Activated B cell treated with CpG ODN at 0.5 μM for 24 hours (primary cell): ENCODE data around the gene UBE2V1. TPM values are rescaled to one million over a fixed set of nuclear protein-coding genes. Genes with fewer than 3 reads are reported as not detected.

ENCODE experiments used
- ATAC-seq: fragments of 200-7000 bp; cut with Tn5 transposase; one replicate; pipeline ENCODE4 v1.10.0; 2021; ENCODE audit warnings: low read depth, mild to moderate bottlenecking, moderate library complexity
- CTCF ChIA-PET: fragments of 350-600 bp; sonication (Branson Sonifier 250); formaldehyde crosslinking; loops from one replicate; lab custom pipeline; 2021; ENCODE audit warnings: antibody characterized with exemption; lab: Charles Lee
- POLR2A ChIA-PET: fragments of 350-600 bp; sonication (Branson Sonifier 250); formaldehyde crosslinking; loops from one replicate; lab custom pipeline; 2021; ENCODE audit warnings: antibody characterized with exemption; lab: Charles Lee
- DNase-seq: peaks from one replicate; pipeline ENCODE4 v3.0.0; 2022
- H3K27ac Mint-ChIP-seq: one replicate; pipeline ENCODE4 v1.8.0; 2020; ENCODE audit warnings: mixed read lengths
- H3K27me3 Mint-ChIP-seq: one replicate; pipeline ENCODE4 v1.8.0; 2021; ENCODE audit warnings: mixed read lengths
- H3K36me3 Mint-ChIP-seq: one replicate; pipeline ENCODE4 v1.8.0; 2021; ENCODE audit warnings: low read depth, mixed read lengths
- H3K4me1 Mint-ChIP-seq: one replicate; pipeline ENCODE4 v1.8.0; 2021; ENCODE audit warnings: mixed read lengths
- H3K4me3 Mint-ChIP-seq: one replicate; pipeline ENCODE4 v1.8.0; 2020; ENCODE audit warnings: mild to moderate bottlenecking, mixed read lengths
- H3K9me3 Mint-ChIP-seq: one replicate; pipeline ENCODE4 v1.8.0; 2020; ENCODE audit warnings: mixed read lengths
- intact Hi-C: fragments of 100-400 bp; cut with micrococcal nuclease; formaldehyde crosslinking; loops from one replicate; pipeline ENCODE4 v1.15.1; 2024
- total RNA-seq: library from RNA; stranded (reverse); gene quantifications from 2 replicates; pipeline ENCODE4 v1.2.3, GENCODE V29; 2022
- TF ChIP-seq, protein P1 (sequence below): fragments of 200-600 bp; IDR thresholded peaks from one replicate; pipeline ENCODE4 v1.8.0; 2022; ENCODE audit warnings: antibody characterized with exemption, mild to moderate bottlenecking

UBE2V1 gene
- total RNA-seq, 1 donor from 2014 or later, result 166 TPM

DNA sequence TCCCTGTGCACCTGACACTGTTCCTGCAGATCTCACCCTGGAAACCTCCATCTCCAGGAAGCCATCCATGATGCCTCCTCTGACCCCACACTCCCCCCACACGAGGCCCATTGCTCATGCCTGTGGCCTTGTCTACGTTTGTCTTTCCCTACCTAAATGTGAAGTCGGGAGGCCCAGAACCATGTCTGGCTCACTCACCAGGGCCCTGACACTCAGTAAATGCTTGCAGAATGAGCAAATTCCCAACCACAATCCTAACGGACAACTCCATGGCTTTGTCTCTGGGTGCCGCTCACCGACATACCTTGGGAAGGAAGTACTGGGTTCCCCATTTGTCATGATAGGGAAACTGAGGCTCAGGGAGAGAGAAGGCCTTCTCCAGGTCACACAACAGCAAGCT, 33.3 kb upstream of the UBE2V1 start:
- H3K9me3 Mint-ChIP-seq, result no peaks in the 10 kb centered on the region
- peaks cover 39% of the 10 kb centered on the region for H3K36me3 Mint-ChIP-seq
- H3K27me3 Mint-ChIP-seq, result no peaks in the 10 kb centered on the region
- intact Hi-C loops, result no loop called here
- DNase-seq (no peak), ATAC-seq (no peak)
- POLR2A ChIA-PET, result interaction anchor here (0.6 kb wide), 1 partner anchor 784 kb away, joined by 5 read pairs; no protein-coding TSS in a partner anchor
- H3K27ac Mint-ChIP-seq, result peak overlapping the region; percentile 90
- TF ChIP-seq, protein P1, sequence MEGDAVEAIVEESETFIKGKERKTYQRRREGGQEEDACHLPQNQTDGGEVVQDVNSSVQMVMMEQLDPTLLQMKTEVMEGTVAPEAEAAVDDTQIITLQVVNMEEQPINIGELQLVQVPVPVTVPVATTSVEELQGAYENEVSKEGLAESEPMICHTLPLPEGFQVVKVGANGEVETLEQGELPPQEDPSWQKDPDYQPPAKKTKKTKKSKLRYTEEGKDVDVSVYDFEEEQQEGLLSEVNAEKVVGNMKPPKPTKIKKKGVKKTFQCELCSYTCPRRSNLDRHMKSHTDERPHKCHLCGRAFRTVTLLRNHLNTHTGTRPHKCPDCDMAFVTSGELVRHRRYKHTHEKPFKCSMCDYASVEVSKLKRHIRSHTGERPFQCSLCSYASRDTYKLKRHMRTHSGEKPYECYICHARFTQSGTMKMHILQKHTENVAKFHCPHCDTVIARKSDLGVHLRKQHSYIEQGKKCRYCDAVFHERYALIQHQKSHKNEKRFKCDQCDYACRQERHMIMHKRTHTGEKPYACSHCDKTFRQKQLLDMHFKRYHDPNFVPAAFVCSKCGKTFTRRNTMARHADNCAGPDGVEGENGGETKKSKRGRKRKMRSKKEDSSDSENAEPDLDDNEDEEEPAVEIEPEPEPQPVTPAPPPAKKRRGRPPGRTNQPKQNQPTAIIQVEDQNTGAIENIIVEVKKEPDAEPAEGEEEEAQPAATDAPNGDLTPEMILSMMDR, result no peak
- CTCF ChIA-PET, result no interaction called here
- H3K4me1 Mint-ChIP-seq, result peaks cover 42% of the 10 kb centered on the region
- H3K4me3 Mint-ChIP-seq, result peak overlapping the region; percentile 60

DNA sequence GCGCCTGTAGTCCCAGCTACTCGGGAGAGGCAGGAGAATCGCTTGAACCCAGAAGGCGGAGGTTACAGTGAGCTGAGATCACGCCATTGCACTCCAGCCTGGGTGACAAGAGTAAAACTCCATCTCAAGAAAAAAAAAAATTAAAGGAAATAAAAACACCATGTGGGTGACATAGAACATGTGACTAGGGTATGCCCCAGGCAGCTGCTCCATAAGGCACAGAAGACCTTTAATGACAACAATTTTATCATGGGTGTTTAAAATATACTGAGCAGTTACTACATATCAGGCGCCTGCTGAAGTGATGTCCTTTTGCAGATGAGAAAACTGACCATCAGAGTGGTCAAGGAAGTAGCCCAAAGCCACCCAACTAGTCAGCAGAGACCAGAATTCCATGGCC, 32.6 kb upstream of the UBE2V1 start:
- Mint-ChIP-seq H3K4me1 (peaks cover 36% of the 10 kb centered on the region), H3K4me3 (no peak overlapping the region), H3K27me3 (no peaks in the 10 kb centered on the region), H3K9me3 (no peaks in the 10 kb centered on the region), H3K27ac (peak overlapping the region; percentile 90), H3K36me3 (peaks cover 40% of the 10 kb centered on the region)
- ATAC-seq (no peak), DNase-seq (no peak)
- TF ChIP-seq, protein P1, result no peak
- CTCF ChIA-PET, result no interaction called here
- intact Hi-C loops, result no loop called here
- POLR2A ChIA-PET, result interaction anchor here (2.5 kb wide), 1 partner anchor 8 kb away, joined by 10 read pairs; the partner anchor contains the start of gene PEDS1

GRCh38 chr20:50144362-50144761, 31.4 kb upstream of the UBE2V1 start:
- Mint-ChIP-seq H3K4me1 (peaks cover 30% of the 10 kb centered on the region), H3K4me3 (no peak overlapping the region), H3K27ac (no peak overlapping the region), H3K36me3 (peaks cover 43% of the 10 kb centered on the region), H3K27me3 (no peaks in the 10 kb centered on the region), H3K9me3 (no peaks in the 10 kb centered on the region)
- CTCF ChIA-PET, result interaction anchor here (0.9 kb wide), 1 partner anchor 9 kb away, joined by 3 read pairs; the partner anchor contains the start of gene PEDS1
- intact Hi-C loops, result no loop called here
- POLR2A ChIA-PET, result interaction anchor here (2.5 kb wide), 1 partner anchor 9 kb away, joined by 10 read pairs; the partner anchor contains the start of gene PEDS1
- DNase-seq, result no peak
- TF ChIP-seq, protein P1, result no peak
- ATAC-seq, result no peak

DNA sequence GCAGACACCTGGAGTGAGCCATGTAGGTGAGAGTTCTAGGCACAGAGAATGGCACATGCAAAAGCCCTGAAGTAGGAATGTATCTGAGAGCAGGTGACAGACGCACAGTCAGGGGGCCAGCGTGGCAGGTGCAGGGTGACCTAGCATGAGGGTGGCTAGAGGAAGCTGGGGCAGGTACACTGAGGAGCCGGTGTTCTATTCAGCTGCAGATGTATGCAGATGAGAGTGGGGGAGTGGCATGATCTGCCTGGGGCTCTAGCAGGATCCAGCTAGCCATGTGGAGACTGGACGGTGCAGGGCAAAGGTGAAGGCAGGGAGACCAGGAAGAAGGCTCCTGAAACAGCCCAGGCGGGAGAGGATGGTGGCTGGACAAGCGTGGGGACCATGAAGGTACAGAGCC, 29.9 kb upstream of the UBE2V1 start:
- no peaks in the 10 kb centered on the region for H3K27me3 Mint-ChIP-seq
- peaks cover 45% of the 10 kb centered on the region for H3K36me3 Mint-ChIP-seq
- no peaks in the 10 kb centered on the region for H3K9me3 Mint-ChIP-seq
- ATAC-seq, result no peak
- intact Hi-C loops, result no loop called here
- DNase-seq, result no peak
- TF ChIP-seq, protein P1, result no peak
- CTCF ChIA-PET, result no interaction called here
- peaks cover 23% of the 10 kb centered on the region for H3K4me1 Mint-ChIP-seq
- POLR2A ChIA-PET, result no interaction called here
- H3K27ac Mint-ChIP-seq, result no peak overlapping the region
- H3K4me3 Mint-ChIP-seq, result no peak overlapping the region

DNA sequence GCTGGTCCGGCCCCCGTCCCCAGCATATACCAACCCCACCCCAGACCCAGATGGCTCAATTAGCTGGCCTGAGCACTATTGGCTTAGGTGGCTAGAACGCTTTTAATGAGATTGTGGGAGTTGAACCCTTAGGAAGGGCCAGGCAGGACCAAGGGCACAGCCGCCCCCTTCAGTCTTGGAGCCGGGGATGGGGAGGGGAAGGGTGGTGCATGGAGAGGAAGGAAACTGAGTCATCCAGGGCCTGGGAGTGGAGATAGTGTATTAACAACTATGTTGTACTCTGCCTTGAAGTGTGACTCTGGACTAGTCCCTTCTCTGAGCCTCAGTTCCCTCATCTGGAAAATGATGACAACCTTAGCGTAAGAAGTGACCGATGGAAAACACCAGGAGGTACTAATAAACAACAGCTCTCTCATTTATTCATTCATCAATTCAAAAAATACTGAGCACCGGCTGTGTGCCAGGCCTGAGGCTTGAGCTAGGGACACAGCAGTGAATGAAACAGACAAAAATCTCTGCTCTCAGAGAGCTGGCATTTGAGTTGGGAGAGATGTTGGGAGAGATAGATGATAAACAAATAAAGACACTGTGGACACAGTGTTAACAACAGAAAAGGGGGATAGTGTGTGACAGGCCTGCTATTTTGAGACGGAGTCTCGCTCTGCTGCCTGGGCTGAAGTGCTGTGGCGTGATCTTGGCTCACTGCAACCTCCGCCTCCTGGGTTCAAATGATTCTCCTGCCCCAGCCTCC, 29.0 kb upstream of the UBE2V1 start:
- peaks cover 14% of the 10 kb centered on the region for H3K4me1 Mint-ChIP-seq
- no peaks in the 10 kb centered on the region for H3K27me3 Mint-ChIP-seq
- DNase-seq (no peak), ATAC-seq (no peak)
- no peak overlapping the region for H3K27ac Mint-ChIP-seq
- peaks cover 52% of the 10 kb centered on the region for H3K36me3 Mint-ChIP-seq
- ChIA-PET CTCF (no interaction called here), POLR2A (no interaction called here)
- intact Hi-C loops, result no loop called here
- no peaks in the 10 kb centered on the region for H3K9me3 Mint-ChIP-seq
- no peak overlapping the region for H3K4me3 Mint-ChIP-seq
- TF ChIP-seq, protein P1, result no peak
